ENCODE measurements around the gene TANK.

GRCh38 chr2:161130354-161130753 lies 29.9 kb upstream of the TANK start:
- no peak for TF ChIP-seq CTCF (conservative IDR thresholded peaks at IDR 0.05; ENCODE audit: low read depth in 2 of 2)
- no peak for TF ChIP-seq EZH2 (IDR thresholded peaks at IDR 0.05; ENCODE audit: low read depth, unreplicated experiment)
- TF ChIP-seq POLR2AphosphoS5 (IDR thresholded peaks at IDR 0.05; ENCODE audit: low read depth): no peak
- no peak for TF ChIP-seq CREB1 (CRISPR knock-in tag; IDR thresholded peaks at IDR 0.05; ENCODE audit: low read depth)
- TF ChIP-seq EZH2phosphoT487 (IDR thresholded peaks at IDR 0.05; ENCODE audit: unreplicated experiment): no peak
